HG03139 (cell line): ENCODE data around the gene TTLL10.

Source experiments
- ATAC-seq: cut with Tn5 transposase; IDR thresholded peaks from one replicate; pipeline ENCODE4 v1.9.1; 2021; ENCODE audit not compliant: unreplicated experiment

TTLL10 gene

GRCh38 chr1:1232208-1232795, 58.6 kb downstream of the TTLL10 start, which contains the start of gene B3GALT6:
Gene B3GALT6, plus strand, starts transcription at chr1:1232237. Its CDS starts 42 bp downstream, at chr1:1232279.
- ATAC-seq = no peak

- no peak for ATAC-seq
These were observed 59.3 kb downstream of the TTLL10 start for GRCh38 chr1:1232796-1233566.

GRCh38 chr1:1233567-1233892, 59.9 kb downstream of the TTLL10 start:
- ATAC-seq = no peak

GRCh38 chr1:1234180-1234808, 60.6 kb downstream of the TTLL10 start:
- ATAC-seq = no peak

- ATAC-seq = no peak
These were observed 61.5 kb downstream of the TTLL10 start for GRCh38 chr1:1235016-1235744.

- no peak for ATAC-seq
These were observed 62.6 kb downstream of the TTLL10 start for GRCh38 chr1:1236176-1236763.

- no peak for ATAC-seq
These were observed 63.5 kb downstream of the TTLL10 start for GRCh38 chr1:1236945-1237873.

- no peak for ATAC-seq
These were observed 64.4 kb downstream of the TTLL10 start for GRCh38 chr1:1237874-1238701.

GRCh38 chr1:1238702-1239178, 65.1 kb downstream of the TTLL10 start:
- no peak for ATAC-seq

- no peak for ATAC-seq
These were observed 65.5 kb downstream of the TTLL10 start for GRCh38 chr1:1239227-1239613.

- no peak for ATAC-seq
These were observed 66.1 kb downstream of the TTLL10 start for GRCh38 chr1:1239614-1240347.

- ATAC-seq = no peak
These were observed 66.7 kb downstream of the TTLL10 start for GRCh38 chr1:1240348-1240732.

GRCh38 chr1:1240822-1241587, 67.3 kb downstream of the TTLL10 start:
- no peak for ATAC-seq

GRCh38 chr1:1241588-1242219, 68.0 kb downstream of the TTLL10 start:
- ATAC-seq = no peak

- no peak for ATAC-seq
These were observed 69.0 kb downstream of the TTLL10 start for GRCh38 chr1:1242461-1243265.

GRCh38 chr1:1243266-1243660, 69.6 kb downstream of the TTLL10 start:
- ATAC-seq = no peak

GRCh38 chr1:1243807-1244191, 70.1 kb downstream of the TTLL10 start:
- no peak for ATAC-seq
